Epithelial cell of proximal tubule (primary cell): ENCODE data around the gene PPOX. TPM values are rescaled to one million over a fixed set of nuclear protein-coding genes. Genes with fewer than 3 reads are reported as not detected.

Experiments
- DNase-seq: peaks from one replicate; pipeline ENCODE4 v3.0.0-alpha.2; 2011; ENCODE audit warnings: low read depth
- H3K4me3 ChIP-seq: 2 replicates; pipeline ENCODE4 v1.5.1; 2011; ENCODE audit warnings: low read depth, mild to moderate bottlenecking, low read length
- CTCF ChIP-seq: conservative IDR thresholded peaks from 2 replicates; pipeline ENCODE4 v1.5.1; 2012; ENCODE audit warnings: low read depth, mild to moderate bottlenecking, low read length
- total RNA-seq: library from RNA; depleted of rRNA; stranded (reverse); fragments of >200 nt; gene quantifications from 2 replicates; pipeline ENCODE4 v1.2.3, GENCODE V29; 2015

The PPOX gene
- total RNA-seq, 1 donor from 2014 or later = 22.0 TPM

- DNase-seq = no peak
- no peak for TF ChIP-seq CTCF
- no peak overlapping the region for H3K4me3 ChIP-seq
Measured at GRCh38 chr1:161137881-161138280, 28.3 kb upstream of the PPOX start.

GRCh38 chr1:161138431-161138830, 27.8 kb upstream of the PPOX start:
- no peak overlapping the region for H3K4me3 ChIP-seq
- no peak for TF ChIP-seq CTCF
- DNase-seq = no peak

- H3K4me3 ChIP-seq = no peak overlapping the region
- DNase-seq = no peak
Measured at GRCh38 chr1:161139766-161140165, 26.5 kb upstream of the PPOX start.

GRCh38 chr1:161140755-161141400, 25.3 kb upstream of the PPOX start:
- no peak for TF ChIP-seq CTCF
- H3K4me3 ChIP-seq = no peak overlapping the region
- no peak for DNase-seq

More at GRCh38 chr1:161139766-161140165, 26.5 kb upstream of the PPOX start:
- TF ChIP-seq CTCF = peak; percentile 66

GRCh38 chr1:161145832-161146231, 20.4 kb upstream of the PPOX start:
- no peak for DNase-seq
- no peak overlapping the region for H3K4me3 ChIP-seq
- no peak for TF ChIP-seq CTCF

GRCh38 chr1:161153176-161153575, 13.1 kb upstream of the PPOX start:
- peak overlapping the region; percentile 71 for H3K4me3 ChIP-seq
- no peak for DNase-seq
- no peak for TF ChIP-seq CTCF

- TF ChIP-seq CTCF = no peak
- H3K4me3 ChIP-seq = peak within 1 kb of the TSS; percentile 71
- DNase-seq = peak; percentile 78
Measured at GRCh38 chr1:161153682-161154337, 12.4 kb upstream of the PPOX start, which contains the start of gene UFC1. TSS of gene UFC1 (plus strand) at chr1:161153978. CDS start at chr1:161153998, 20 bp downstream.
